GM18526 (cell line): ENCODE measurements around the gene TRPT1.

ENCODE experiments used
- POLR2A ChIP-seq: IDR thresholded peaks from 3 replicates; pipeline ENCODE4 v1.6.1; 2011; ENCODE audit not compliant: insufficient read length; ENCODE audit errors: extremely low read depth

Gene TRPT1, protein sequence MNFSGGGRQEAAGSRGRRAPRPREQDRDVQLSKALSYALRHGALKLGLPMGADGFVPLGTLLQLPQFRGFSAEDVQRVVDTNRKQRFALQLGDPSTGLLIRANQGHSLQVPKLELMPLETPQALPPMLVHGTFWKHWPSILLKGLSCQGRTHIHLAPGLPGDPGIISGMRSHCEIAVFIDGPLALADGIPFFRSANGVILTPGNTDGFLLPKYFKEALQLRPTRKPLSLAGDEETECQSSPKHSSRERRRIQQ

DNA sequence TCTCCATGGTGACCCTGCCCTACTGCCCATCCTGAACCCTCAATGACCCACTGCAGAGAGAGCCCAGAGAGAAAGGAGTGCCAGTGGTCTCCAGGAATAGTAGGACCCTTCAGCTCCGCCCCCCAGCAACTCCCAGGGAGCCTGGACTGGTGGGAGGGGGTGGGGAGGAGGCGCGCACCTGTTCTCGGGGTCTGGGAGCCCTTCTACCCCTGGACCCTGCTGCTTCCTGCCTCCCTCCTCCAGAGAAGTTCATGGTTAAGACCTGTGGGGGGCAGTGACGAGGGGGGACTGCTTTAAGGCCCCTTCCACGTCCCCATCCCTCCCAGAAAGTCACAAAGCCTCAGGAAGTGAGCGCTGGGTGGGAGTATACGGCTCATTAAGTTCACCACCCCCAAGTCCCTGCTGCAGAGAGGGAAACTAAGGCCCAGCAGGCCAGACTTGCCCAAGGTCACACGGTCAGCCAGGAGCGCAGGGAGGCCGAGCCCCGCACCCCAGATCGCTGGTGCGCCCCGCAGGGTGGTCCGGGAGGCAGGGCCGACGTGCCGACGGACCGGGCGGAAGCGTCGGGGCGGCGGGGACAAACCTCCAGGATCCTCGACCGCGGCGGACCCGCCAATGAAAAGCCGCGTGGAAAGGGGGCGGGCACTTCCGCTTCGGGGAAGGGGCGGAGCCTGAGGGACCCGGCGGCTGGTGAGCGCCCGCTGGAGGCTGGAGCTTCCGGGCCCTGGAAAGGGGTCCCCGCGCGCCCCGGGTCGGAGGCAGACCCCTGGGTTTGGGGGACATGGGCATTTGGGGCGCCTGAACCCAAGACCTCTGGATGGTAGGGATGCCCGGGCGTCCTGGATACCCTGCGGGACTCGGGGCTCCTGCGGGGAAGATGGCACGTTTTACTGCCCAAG lies at the start of gene TRPT1, which contains the start of gene NUDT22:
Gene TRPT1, minus strand, starts transcription at position 579 of the 899 bp plus-strand sequence. Its CDS starts 326 bp downstream, at position 253.
Gene NUDT22, plus strand, starts transcription at position 667 of the 899 bp plus-strand sequence. CDS start 379 bp downstream, outside the sequence.
- TF ChIP-seq POLR2A: peak; percentile 80

DNA sequence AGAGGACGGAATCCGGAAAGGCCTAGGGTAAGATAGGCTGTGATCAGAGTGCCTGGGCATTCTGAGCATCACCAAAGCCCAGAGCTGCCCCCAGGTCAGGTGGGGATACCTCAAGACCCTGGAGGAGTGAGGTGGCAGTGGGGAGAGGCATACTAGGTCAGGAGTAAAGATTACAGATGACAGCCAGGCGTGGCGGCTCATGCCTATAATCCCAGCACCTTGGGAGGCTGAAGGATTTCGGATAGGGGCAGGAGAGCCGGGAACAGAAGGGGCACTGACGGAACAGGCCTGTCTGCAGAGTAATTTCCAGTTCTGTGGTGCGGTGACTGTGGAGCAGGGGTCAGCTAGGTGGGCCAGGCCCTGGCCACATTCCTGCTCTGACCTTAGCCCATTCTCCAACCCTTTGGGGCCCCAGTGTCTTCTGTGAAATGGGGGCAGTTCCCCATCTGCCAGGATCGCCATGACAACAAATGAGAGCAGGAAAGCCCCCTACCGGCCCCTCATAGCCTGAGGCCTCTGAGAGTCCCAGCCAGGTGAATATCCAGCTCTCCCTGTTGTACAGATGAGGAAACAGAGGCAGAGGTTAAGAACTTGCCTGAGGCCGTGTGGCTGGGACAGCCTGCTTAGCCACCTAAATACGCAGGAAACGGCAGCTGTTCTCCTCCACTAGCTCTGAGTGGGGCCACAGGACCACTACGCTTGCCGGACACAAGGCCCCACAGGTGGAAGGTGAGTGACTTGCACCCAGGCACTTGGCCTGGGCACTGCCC lies 49.2 kb upstream of the TRPT1 start:
- no peak for TF ChIP-seq POLR2A

DNA sequence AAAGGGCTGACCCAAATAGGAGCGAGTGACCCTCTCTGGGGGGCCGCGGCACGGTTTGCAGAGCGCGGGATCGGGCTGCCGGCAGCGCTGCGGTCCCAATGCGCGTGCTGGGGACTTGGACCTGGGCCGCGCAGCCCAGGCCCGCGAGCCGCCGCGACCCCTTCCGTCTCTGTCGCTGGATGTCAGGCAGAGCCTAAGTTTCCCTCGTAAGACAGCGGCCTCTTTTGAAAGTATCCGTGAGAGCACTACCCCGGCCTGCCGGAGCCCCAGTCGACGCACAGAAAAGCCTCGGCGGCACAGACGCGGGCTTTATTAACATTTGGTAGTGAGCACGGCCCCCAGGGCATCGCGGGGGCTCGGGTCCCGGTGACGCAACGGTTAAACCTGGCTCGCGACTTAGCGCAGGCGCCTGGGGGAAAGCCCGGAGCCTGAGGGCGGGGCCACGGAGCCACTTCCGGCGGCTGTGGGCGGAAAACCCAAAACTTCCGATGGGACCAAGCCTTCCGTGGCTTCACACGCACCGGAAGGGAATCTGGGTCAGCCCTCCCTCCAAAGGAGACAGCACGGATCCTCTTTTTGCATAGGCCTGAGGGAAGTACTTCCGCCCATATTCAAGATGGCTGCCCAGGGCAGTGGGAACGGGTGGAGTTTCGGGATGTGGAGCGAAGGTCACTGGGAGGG lies 43.7 kb upstream of the TRPT1 start:
- TF ChIP-seq POLR2A: peak; percentile 67

DNA sequence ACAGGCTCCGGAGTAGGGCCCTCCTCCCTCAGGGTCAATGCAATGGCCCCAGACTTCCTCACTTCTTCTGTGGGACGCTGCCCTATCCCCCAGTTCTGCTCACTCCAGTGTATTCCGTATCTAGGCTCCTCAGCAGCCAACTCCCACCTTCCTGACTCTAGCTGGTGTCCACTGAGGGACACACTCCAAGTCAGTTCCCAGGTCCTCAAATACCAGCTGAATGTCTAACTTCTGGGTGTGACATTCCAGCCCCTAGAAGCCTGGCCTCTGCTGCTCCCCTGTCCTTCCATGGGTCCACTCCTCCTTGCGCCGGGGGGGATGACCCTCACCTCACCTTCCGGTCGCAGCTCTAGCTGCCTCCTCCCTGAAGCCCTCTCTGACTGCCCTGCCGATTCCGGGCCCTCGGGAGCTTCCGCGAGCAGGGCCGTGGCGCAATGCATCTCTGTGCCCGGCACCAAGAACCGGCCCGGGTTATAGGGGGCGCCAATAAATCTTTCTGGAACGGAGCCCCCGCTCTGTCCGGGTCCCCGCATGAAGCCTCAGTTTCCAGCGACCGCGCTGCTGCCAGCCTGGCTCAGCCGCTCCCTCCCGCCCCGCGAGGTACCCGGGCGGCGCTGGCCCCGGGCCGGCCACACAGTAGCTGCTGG lies 43.0 kb upstream of the TRPT1 start:
- TF ChIP-seq POLR2A: no peak

DNA sequence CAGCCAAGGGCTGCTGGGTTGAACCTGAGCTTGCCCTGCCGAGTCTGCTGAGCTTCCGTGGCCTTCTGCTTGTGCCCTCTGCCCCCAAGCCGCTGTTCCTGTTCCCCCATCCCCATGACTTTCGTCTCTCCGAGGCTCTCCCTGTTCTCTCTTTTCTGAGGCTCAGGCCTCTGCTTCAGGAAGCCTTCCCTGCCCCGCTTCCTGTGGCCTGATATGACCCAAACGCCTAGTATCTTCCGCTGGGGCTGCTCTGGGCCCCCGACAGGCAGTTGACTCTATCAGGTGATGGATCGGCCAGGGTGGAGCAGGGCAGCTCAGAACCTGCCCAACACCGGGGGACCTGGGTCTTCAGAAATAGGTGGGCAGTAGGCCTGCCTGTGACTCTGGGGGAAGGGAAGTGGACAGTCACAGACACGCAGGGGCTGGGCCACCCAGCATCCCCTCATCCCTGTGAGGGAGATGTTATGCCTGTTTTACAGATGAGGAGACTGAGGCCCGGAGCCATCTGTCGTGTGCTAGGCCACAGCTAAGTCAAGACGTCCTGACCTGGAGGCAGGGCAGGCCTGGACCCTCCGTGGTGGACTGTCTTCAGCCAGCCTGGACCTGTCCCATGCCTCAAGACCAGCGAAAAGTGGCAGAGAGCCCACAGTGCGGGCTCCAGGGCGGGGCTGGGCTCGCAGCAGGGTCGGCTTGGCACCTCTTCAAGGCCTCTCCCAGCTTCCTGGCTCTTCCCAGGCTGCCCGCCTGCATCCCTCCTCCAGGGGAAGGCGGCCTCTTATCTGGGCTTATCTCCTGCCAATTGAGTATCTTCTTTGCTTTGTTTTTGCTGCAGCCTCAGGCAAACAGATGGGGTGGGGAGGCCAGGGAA lies 42.3 kb upstream of the TRPT1 start:
- no peak for TF ChIP-seq POLR2A

DNA sequence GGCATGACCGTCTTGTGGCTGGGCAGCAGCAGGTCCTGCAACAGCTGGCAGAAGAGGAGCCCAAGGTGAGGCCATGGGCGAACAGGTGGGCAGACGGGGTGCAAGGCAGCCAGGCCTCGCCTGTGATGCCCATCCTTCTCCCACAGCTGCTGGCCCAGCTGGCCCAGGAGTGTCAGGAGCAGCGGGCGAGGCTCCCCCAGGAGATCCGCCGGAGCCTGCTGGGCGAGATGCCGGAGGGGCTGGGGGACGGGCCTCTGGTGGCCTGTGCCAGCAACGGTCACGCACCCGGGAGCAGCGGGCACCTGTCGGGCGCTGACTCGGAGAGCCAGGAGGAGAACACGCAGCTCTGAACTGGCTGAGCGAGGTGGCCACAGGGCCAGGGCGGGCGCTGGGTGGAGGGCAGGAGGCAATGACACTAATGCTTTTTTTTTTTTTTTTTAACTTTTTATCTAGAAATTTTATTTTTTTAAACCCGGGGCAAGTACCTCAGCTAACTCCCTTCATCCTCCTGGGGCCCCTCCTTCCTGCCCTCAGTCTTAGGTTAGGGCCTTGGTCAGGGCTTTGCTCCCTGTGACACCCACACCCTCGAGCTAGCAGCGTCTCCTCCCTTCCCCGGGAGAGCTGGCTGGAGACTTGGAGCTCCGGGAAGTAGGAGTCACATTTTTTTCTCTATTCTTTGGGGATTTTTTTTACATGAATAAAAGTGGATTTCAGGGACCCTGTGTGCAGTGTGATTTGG lies 41.4 kb upstream of the TRPT1 start:
- TF ChIP-seq POLR2A: no peak

DNA sequence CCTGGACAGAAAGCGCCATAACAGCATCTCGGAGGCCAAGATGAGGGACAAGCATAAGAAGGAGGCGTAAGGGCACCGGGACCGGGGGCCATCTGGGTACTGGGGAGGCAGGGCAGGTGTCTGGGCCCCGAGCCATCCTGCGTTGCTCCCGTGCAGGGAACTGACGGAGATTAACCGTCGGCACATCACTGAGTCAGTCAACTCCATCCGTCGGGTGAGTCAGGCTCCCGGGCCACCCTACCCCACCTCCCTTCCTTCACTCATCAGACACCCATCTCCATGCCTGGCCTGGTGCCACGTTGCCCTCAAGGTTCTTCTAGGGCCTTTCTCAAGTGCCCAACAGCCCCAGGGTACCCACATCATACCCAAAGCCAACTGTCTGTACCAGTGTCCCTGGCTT lies 40.4 kb upstream of the TRPT1 start:
- TF ChIP-seq POLR2A: no peak

DNA sequence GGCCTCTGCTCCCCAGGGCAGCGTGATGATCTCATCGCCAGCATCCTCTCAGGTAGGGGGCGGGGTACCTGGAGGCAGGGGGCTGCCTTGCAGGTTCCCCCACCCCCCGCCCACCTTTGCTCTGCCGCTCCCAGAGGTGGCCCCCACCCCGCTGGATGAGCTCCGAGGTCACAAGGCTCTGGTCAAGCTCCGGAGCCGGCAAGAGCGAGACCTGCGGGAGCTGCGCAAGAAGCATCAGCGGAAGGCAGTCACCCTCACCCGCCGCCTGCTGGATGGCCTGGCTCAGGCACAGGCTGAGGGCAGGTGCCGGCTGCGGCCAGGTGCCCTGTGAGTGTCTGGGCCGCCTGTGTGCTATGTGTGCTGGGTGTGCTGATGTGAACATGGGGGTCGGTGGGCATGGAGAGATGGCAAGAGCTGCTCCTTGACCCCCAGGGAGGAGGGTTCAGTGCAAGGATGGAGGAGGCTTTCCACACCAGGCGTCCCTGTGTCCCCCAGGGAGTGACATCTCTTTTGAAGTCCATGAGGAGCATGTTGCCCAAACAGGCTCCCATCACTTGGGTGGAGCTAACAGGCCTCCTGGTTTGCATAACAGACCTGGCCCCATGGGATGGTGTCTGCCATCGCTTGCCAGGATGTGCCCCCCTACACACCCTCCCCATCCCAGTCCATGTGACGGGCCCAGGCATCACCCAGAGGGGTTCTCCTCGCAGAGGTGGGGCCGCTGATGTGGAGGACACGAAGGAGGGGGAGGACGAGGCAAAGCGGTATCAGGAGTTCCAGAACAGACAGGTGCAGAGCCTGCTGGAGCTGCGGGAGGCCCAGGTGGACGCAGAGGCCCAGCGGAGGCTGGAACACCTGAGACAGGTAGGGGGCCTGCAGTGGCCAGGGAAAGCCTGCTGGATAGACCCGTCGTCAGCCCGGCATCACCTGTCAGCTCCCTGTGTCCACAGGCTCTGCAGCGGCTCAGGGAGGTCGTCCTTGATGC lies 39.5 kb upstream of the TRPT1 start:
- no peak for TF ChIP-seq POLR2A

DNA sequence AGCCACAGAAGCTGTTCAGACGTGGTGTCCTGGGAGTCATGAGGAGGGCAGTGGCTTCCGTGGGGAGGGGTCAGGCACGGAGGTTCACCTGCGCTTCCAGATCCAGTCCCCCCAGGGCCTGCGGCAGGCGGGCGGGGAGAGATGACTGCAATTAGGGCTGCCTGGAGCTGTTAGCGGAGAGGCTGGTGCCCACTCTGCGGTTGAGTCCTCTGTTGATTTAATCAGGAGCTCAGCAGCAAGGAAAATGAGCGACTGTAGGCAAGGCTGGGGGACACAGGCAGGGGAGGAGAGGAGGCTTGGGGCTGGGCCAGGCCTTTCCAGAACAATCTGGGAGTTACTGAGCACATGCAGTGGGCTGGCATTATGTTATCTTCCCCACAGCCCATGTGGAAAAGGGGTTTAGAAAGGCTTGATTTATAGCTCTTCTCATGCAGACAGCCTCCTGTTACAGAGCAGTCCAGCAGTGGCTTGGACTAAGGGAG lies 38.4 kb upstream of the TRPT1 start:
- TF ChIP-seq POLR2A: no peak

DNA sequence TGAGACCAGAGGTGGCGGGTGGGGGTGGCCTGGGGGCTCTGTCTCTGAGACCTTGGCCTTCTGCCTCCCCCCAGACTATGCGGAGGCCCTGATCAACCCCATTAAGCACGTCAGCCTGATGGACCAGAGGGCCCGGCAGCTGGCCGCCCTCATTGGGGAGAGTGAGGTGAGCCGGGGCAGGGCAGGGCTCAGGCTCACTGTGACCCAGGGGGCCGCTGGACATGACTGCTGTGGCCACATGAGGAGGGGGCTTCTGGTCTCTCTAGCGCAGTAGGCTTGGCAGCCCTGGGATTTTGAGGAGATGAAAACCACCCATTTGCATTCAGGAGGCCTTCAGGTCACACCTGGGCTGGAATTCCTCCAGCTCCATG lies 37.9 kb upstream of the TRPT1 start:
- no peak for TF ChIP-seq POLR2A
